ENCODE results near the gene FOXO4. TPM values are rescaled to one million over a fixed set of nuclear protein-coding genes. Genes with fewer than 3 reads are reported as not detected.

Gene FOXO4
- total RNA-seq, 1 experiment from 2014 or later: 17.7 TPM

GRCh38 chrX:71053217-71053621 lies 42.4 kb upstream of the FOXO4 start:
- Histone ChIP-seq H3K27ac (ENCODE audit: insufficient read length, low read depth, low read length) (no peak overlapping the region), H3K79me2 (ENCODE audit: insufficient read depth, low read length) (no peaks in the 10 kb centered on the region), H3K23ac (ENCODE audit: insufficient read length, low read depth, low read length) (no peak overlapping the region), H3K18ac (ENCODE audit: insufficient read length, low read depth, low read length) (no peak overlapping the region), H3K27me3 (ENCODE audit: insufficient read depth, low read length) (no peaks in the 10 kb centered on the region), H3T11ph (ENCODE audit: low read length) (no peak overlapping the region), H3K9ac (ENCODE audit: extremely low read depth, insufficient read length, low read length) (no peak overlapping the region), H3K4ac (ENCODE audit: low read depth, low read length) (no peak overlapping the region), H4K8ac (replicated peaks; ENCODE audit: insufficient read length, low read depth, low read length) (no peak overlapping the region), H3K79me1 (ENCODE audit: insufficient read depth, low read depth, low read length, poor library complexity, severe bottlenecking) (no peaks in the 10 kb centered on the region), H2BK5ac (ENCODE audit: insufficient read length, low read length) (no peak overlapping the region), H2BK20ac (ENCODE audit: low read depth, low read length, poor library complexity, severe bottlenecking) (no peak overlapping the region), H2BK120ac (ENCODE audit: low read depth, low read length, poor library complexity, severe bottlenecking) (no peak overlapping the region), H3K14ac (ENCODE audit: insufficient read depth, low read length) (no peak overlapping the region), H2BK12ac (ENCODE audit: insufficient read length, low read depth, low read length) (no peak overlapping the region), H2BK15ac (ENCODE audit: low read depth, low read length) (no peak overlapping the region), H3K4me1 (ENCODE audit: insufficient read depth, low read length) (no peaks in the 10 kb centered on the region), H2AFZ (ENCODE audit: low read length) (no peak overlapping the region), H4K91ac (ENCODE audit: insufficient read length, low read depth, low read length) (no peak overlapping the region), H4K5ac (ENCODE audit: insufficient read length, low read depth, low read length) (no peak overlapping the region), H3K4me2 (ENCODE audit: insufficient read depth, insufficient read length, low read length) (peak overlapping the region; percentile 49), H2AK5ac (ENCODE audit: insufficient read length, low read length) (no peak overlapping the region), H3K9me3 (ENCODE audit: control insufficient read depth, low read depth, low read length) (peaks cover 6% of the 10 kb centered on the region), H3K56ac (ENCODE audit: insufficient read length, low read depth, low read length) (no peak overlapping the region), H3K23me2 (ENCODE audit: insufficient read length, low read depth, low read length, poor library complexity, severe bottlenecking) (no peaks in the 10 kb centered on the region), H4K20me1 (ENCODE audit: control insufficient read depth, insufficient read depth, insufficient read length) (no peaks in the 10 kb centered on the region)
- TF ChIP-seq CTCF (conservative IDR thresholded peaks at IDR 0.05): no peak
- Mint-ChIP-seq H3K27me3 (ENCODE audit: low read depth) (no peaks in the 10 kb centered on the region), H3K36me3 (ENCODE audit: insufficient read depth in 1 of 3, low read depth in 3 of 3) (peaks cover 4 to 24% (median 4%) of the 10 kb centered on the region in 3 experiments; a peak in 6 of 7 replicates), H3K4me1 (0 out of 4 replicates have a peak, but pooled peaks cover 0 to 3% of the 10 kb centered on the region in 2 experiments), H3K9me3 (peaks cover 50 to 54% of the 10 kb centered on the region in 2 experiments), H3K27ac (peak overlapping the region in 2 of 3 experiments; percentile 62 to 63; a peak in 3 of 7 replicates), H3K4me3 (peak overlapping the region; percentile 62 to 82)
- peak; percentile 90 for DNase-seq
- no CpG with 5 or more reads among the region's 18 CpGs for WGBS (ENCODE audit: extremely low coverage, insufficient read length, low lambda C conversion rate)
